Stimulated activated CD4-positive, alpha-beta T cell treated with anti-CD3 and anti-CD28 coated beads, Interleukin-4, amount 100 ng/mL, for 1 hour (primary cell): ENCODE results near the gene NFIB.

ENCODE experiments used
- DNase-seq: peaks from one replicate; pipeline ENCODE4 v3.0.0-alpha.2; 2020

The NFIB gene

DNA sequence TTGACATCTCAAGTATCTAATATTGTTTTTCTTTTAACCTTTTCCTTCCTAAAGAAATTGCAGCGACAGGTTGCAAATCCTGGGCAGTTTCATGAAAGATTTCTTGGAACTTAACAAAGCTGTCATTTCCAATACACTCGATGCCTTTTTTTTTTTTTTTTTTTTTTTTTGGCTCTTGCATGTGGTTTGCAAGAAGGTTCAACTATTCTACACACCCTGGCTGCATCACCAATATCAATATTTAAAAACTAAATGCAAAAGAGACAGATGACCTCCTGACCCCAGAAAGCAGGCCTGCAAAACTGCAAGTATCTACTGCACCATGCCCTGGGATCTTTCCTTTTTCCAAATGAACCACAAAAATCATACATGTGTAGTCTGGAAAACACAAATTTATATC lies 4.4 kb upstream of the NFIB start:
- no peak for DNase-seq

DNA sequence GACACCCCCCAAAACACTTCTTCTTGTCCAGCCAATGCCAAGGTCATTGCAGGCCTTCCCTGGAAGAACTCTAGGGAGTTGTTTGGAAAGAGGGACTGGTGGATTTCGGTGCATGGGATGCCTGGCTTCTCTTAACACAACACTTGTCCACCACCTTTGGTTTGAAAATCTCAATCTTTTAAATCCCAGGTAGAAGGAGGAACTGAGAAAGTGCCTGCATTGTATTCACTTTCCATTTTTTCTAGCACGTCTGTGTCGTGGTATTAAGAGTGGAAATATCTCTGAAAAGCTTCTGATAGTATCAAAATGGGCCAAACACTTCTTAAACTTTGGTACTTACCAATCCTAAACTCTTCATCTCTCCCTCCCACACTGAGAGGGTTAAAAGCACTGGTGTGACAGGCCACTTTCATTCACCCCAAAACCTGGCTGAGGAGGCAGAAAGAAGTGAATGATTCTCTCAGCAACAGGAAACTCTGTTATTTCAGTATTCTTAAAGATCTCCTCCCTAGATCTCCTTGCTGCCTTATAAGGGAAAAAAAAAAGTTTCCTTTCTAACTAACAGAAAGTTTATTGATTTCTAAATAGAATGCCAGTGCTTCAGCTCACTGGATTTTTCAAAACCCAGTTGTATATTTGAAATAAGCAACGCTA lies 3.9 kb upstream of the NFIB start:
- DNase-seq: no peak

DNA sequence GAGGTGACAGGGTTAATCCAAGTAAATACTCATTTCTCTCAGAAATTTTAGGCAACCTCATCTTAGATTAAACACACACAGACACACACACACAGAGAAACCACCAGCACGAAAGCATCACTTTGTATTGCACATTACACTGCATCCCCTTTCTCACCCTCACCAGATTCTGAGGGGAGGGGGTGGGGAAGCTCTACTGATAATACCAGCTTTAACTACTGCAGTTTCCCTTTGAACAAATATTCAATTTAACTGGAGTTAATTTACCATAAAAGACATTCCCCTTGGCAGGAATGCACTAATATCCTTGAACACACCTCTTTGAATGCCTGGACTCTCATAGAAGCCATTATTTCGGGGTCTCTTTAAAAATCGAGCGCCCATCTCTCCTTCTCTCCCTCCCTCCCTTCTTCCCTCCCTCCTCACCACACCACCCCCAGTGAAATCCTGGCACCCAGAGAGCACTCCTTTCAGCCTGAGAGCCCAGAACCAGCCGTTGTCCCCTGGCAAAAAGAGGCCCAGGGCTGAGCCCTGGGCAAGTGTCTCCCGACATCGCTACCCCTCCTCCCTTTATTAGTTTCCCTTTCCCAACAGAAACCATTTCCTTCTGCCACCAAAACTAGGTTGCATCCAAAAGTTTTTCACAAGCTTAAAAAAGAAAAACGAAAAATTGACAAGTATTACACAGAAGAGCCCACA lies 2.8 kb upstream of the NFIB start:
- DNase-seq: no peak

DNA sequence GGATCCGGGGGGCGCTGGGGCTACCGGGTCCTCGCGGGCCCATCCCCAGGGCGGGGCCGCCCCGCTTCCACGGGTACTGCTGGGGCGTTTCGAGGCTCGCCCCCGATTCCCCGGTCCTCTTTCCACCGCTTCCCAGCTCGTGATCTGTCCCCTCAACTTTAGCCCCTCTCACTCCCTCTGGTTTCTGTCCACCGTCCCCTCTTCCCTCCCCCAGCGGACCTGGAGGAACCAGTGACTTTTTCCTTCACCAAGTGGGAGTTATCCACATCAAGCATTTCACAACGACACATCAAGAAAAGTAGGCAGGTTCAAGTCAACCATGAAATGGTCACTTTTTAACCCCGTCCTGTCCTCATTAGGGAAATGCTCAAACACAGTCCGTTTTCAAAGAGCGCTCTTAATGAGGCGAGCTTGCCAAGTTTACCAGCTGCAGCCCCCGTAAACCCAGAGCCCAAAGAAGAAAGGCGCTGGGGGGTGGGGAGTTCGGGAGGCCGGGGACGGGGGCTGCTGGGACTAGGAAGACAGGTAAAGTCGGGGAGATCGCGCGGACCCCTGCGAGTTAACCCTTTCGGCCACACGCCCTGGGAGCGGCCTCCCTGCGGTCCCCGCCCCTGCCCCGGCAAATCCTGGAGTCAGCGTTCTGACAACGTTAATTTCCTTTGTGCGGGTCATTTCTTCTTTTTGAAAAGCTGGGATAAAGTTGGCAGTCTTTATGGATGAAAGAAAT lies 2.1 kb upstream of the NFIB start:
- no peak for DNase-seq

DNA sequence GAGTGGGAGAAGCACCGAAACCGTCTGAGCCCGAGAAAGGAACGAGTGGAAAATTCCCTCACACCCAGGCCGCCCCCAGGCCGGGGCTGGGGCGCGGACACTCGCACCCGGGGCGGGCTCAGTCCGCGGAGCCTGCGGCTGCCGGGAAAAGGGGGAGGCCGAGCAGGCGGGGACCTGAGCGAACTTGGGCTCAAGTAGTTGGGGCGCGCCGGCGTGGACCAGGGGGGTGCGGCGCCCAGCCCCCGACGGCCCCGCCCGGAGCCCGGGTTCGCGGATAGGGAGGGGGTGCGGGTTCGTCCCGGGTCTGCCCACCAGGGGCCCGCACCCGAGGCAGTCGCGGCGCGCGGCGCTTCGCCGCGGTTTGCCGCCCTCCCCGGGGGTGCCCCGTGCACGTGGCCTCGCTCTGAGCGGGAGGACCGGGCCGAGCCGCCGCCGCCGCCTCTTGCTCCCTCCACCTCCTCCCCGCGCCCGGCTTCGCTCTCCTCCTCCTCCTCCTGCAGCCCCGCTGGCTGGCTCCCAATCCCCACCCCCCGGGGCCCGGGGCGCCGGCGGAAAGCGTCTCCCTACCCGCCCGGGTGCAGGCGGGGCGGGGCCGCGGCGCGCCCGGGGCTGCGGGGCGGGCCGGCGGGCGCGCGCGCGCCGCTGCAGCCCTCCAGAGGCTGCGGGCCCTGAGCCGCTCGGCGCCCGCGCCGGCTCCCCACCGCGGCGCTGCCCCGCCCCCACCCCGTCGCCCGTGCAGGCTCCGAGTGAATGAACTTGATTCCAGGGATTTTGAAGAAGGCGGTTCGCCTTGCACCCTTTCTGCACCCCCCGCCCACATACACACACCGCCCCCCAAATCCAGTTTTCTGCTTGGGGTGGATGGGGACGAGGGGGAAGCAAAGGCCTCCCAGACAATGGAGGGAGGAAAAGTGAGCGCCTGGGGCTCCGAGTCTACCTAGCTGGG lies 1.3 kb upstream of the NFIB start:
- DNase-seq: peak; percentile 30

DNA sequence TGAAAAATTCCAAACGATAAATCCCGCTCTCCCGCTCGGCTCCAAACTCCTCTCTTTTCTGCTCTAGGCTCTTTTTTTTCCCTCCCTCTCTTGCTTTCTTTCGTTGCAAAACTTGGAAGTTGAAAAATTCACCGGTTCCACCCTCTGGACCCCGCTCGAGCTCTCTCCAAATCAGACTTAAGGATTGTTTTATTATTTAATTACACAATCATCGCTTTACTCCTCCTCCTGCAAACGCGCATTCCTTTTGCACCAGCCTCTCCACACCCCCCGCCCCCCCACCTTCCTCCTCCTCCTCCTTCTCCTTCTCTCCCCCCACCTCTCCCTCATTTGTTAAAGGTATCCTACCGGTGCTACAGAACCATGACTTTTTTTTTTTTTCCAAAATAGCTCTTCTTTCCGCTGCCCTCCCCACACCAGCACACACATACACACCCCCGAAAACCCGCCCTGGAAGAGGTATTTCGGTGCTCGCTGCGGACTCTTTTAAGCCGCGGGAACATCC lies 535 bp upstream of the NFIB start:
- no peak for DNase-seq

DNA sequence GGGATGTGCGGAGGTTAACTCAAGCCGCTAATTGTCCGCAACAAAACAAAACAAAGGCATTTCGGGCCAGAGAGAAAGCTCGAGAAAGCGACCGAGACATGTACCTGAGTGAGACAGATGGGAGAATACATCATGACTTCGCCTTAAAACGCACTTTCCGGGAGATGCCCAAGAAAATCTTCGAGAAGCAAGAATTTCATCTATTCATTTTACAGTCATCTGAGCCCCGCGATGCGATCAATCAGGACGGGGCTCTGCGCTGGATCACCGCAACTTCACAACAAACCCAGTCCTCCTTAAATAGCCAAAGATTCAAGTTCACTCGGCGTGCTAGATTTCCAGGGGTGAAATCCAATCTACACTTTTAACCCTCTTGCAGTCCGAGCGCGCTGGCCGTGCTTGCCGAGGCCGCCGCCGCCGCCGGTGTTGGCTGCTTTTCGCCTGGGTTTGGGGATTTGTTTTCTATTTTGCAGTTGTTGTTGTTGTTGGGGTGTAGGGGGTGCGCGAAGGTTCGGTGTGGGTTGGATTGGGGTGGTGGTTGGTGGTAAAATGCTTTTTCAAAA lies 482 bp downstream of the NFIB start:
- no peak for DNase-seq

DNA sequence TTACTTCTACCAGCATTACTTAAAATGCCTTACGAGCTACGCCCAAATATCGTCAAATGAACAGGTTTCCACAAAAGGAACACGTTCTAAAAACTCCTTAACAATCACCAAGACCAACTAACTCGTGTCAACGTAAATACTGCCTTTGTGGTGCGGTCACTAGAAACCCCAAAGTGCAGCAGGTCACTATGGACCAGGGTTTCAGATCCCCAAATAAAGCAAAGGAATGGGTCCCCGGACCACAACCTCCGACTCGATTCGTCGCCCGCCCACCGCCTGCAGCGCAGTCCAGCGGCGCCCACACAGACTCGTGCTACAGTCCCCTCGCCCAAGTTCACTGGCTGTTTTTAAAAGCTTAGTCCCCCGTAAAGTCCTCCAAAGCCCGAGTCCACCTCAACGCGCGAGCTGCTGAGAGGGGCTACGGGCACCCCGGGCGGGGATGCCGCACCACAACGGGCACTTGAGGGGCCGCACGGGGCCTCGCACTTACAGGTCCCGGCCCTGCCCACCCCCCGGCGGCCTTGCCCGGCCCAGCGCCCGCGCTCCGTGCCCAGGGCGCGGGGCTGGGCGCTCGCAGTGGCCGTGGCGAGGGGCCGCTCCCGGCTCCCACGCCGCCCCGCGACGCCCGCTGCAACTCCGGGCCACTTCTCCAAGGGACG lies 1.1 kb downstream of the NFIB start:
- DNase-seq: no peak

DNA sequence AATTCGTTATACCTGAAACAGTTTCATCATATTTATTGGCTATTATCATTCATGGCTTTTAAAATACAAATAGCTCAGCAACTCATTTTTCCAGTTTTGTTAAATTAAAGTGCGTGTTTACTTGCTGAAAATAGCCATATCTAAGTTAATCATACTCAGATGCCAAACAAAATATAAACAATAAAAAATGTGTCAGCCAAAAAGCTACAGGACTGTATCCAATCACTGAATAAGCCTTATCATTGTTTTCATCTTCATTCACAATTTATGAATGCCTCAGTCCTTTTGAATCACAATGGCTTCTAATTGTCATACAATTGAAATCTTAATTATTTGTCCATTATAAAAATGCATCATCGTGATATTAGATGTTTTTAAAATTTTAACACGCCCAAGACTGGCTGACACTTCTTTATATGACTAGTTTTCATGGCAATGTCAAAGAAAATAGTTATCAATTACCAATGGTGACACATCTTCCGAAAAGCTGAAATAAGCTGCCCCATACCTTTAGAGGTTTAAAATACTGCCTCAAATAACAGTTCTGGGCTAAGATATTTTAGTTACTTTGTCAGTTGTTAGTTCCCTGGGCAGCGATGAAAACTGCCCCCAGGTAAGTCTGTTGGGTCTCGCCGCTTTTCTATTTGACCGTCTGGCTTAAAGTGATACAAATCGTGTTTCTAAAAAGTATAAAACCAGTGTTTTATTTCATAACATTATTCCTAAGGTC lies 1.8 kb downstream of the NFIB start:
- DNase-seq: no peak

DNA sequence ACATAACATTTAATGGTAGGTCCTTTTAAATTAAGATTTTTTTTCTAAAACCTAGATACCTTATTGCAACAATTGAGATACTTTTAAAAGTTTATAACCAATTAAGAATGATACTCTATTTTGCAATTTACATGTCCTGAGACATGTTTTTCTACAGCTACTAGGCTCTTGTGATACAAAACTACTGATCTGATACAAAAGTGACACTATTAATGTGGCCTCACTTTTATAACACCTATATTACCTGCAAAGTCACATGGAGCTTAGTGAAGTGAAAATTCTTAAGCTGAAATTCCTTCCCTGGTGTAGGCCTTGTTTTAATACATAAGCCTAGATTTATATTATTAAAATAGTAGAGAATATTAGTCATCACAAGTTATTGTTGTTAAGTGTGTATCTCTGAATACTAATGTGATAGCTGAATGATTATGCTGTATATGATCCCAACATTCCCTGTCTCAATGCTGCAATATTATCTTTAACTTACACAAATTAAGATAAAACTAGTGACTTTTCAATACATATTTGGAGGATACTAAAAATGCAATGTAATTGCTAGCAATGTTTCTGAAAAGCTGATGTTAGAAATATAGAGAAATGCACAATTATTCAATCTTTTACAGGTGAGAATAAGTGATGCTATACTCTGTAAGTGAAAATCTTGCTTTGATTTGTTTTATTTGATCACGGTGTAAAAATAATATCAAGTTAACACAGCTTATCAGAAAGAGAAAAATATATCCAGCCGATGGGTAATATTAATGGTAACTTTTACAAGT lies 2.6 kb downstream of the NFIB start:
- no peak for DNase-seq

DNA sequence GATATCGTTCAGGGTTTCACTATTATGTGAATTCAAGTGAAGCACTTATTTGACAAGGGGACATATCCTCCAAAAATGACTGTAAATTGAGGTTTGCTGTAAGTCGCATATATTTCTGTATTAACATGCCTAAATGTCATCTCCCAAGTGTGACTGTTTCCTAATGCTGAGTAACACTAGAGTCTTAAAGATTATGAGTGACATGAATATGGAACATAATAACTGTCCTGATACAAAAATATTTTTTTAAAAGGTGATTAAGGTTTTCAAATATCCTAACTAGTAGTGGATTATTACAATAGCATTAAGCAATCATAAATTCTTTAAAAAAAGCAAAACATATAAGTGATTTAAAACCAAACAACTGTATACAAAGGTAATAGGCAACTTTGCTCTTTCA lies 3.6 kb downstream of the NFIB start:
- no peak for DNase-seq

DNA sequence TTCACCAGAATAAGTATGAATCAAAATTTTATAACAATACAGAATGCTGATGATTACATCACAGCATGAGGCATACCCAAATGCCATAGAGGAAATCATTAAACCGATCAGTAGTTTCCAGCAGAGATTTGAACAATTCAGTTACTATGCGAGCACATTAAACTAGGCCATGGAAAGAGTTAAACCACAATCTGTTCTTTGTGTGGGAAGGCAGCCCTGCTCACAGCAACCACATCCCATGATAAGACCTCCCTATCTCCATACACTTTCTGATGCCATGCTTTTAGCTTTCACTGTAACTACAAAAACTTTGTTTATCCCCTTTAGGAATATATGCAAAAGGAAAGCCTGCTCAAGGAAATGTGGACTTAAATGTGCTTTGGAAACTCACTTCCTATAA lies 4.5 kb downstream of the NFIB start:
- DNase-seq: no peak

DNA sequence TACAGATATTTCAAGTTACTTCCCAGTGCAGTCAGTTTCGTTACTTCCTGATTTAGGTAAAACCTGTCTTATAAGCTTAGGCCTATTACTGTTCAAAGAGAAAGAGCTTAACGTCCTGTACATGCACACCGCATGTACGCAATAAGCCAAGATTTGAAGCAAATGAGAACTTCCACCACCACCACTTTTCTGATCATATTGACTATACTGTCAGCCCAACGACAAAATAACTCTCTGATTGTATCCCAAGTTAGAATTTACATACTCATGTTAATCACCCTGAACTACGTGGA lies 5.1 kb downstream of the NFIB start:
- DNase-seq: no peak

DNA sequence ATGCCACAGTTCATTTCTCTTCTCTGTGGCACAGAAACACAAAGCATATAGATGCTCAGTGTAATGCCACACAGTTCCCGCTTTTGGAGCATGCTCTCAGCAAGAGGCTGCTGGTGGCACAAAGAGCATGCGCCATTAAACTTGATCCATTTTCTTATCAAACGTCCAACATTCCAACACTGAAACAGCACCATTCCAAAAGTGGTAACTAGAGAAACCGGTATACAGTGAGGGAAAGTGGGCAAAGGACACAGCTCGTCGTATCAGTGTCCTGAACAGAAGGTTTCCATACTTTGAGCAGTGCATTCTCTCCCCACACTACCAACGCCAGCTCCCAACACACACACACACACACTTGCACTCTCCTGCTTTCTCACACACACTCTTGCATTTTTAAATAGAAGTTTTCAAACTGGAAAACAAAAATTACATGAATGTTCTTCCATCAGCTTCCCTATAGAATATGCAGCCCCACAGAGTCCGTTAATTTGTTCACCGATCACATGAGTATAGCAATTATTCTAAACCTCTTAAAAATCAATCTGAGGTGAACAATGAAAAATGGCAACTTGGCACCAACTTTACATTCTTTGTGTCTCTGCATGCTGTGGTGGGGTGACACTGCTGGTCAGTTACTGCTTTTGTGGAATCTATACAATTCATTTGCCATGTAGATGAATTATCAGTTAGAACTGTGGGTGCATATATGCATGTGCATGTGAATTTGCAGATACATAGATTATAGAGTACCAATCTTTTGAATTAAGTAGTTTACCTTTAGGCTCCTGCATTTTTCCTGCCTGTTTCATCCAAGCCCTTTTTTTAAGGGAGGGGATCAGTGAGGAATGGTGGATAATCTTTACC lies 5.7 kb downstream of the NFIB start:
- DNase-seq: no peak

DNA sequence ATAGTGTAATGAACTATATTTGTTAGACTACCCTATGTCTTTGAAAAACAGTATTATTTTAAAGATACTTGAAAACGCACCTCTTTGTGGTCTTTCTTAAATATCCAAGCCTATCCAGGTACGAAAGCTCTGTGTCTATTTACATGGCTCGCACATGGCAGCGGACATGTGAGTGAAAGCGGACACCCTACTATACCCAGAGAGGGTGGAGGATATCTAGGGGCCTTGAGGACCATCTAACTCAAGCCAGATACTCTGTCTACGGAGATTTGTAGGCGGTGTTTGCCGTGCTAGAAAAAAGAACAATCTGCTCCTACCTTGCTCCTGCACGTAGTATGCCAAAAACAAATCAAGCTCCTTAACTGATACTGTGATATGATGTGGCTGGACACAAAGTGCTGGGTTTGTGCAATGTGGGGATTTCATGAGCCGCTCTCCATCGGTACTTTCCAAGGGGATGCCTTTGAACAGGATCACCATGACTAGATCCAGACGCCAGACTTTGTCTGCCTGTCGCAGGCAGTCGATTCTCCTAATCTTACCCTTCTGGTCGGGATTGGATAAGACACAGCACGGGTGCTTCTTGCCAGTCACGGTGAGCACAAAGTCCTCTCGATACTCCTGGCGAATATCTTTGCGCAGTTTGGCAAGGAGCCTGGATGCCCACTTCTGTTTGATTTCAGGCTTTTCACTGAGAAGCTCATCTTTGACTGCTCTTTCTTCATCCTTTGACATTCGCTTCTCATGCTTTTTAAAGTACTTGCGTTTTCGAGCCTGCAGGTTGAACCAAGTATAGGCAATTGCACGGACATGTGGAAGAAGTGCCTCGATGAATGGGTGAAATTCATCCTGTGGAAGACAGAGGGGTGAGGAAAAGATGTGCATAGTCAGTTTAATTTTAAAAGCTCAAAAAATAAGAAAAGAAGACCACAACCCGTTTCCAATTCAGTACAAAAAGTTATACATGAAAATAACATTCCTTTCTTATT lies 7.0 kb downstream of the NFIB start:
- DNase-seq: no peak

DNA sequence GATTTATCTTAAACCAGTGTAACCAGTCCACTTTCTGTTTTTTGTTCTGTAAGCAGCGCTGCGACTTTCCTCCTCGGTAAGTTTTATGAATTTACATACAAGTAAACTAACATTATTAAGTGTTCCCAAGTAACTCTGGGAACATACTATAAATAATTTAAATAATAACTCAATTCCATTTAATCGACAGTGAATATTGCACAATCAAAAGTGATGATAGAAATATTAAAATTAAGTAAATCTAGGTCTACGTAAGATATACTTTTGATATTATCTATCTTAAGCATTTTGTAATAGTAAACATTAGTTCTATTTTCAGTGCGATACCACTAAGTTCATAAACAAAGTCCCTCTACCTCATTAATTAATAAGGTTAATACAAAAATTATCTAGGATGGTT lies 7.8 kb downstream of the NFIB start:
- DNase-seq: no peak

DNA sequence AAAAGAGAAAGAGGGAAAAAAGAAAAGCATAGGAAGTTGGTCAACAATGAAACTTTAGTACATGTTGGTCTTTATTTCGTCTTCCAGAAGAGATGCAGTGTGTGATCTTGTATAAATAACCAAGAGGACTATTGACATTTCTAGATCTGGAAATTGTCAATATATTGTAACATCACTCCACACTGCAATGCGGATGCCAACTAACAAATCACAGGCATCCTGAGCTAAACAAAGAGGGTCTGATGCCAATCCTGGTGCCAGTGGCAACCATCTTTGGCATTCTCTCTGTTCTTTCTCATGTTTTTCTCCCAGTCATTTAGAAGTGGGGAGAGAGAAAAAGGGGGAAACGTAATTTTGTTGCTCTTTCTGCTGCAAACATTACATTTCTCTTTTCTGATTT lies 9.7 kb downstream of the NFIB start:
- no peak for DNase-seq

DNA sequence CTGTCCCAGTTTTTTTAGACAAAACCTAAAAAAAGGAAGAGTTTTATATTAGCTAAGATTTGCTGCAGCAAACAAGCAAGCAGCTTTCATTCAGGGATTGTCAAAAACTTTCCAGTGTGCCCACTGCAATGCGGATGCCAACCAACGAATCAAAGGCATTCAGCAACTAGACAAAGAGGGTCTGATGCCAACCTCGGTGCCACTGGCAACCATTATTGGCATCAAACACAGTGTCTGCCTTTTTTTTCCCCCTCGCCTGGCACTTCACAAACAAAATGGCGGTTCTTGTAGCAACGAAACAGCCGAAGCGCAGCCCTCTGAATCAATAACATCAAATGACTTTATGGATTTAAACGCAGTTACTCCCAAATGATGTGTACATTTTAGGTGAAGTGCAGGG lies 10.4 kb downstream of the NFIB start:
- no peak for DNase-seq
